Loucy (cell line): ENCODE measurements around the gene SYNGR4.

ENCODE experiments used
- H2AFZ ChIP-seq: fragments of 200-600 bp; sonication (generic); 2 replicates; pipeline ENCODE4 v1.6.0; 2016; ENCODE audit warnings: antibody characterized with exemption, mild to moderate bottlenecking, low read length, moderate library complexity
- H3F3A ChIP-seq: fragments of 200-600 bp; 2 replicates; pipeline ENCODE4 v1.6.0; 2016; ENCODE audit warnings: antibody characterized with exemption, low read depth, mild to moderate bottlenecking
- H3K27me3 ChIP-seq: fragments of 200-600 bp; sonication (generic); 2 replicates; pipeline ENCODE4 v1.6.1; 2014; ENCODE audit warnings: low read length, mild to moderate bottlenecking; ENCODE audit not compliant: insufficient read depth, poor library complexity, severe bottlenecking
- H3K36me3 ChIP-seq: fragments of 200-600 bp; sonication (generic); 2 replicates; pipeline ENCODE4 v1.6.1; 2016; ENCODE audit warnings: low read length; ENCODE audit not compliant: insufficient read depth
- H3K4me1 ChIP-seq: fragments of 200-600 bp; sonication (generic); 2 replicates; pipeline ENCODE4 v1.5.1; 2014; ENCODE audit warnings: low read length, mild to moderate bottlenecking; ENCODE audit not compliant: insufficient read depth, poor library complexity, severe bottlenecking
- H3K4me2 ChIP-seq: fragments of 200-600 bp; sonication (generic); 2 replicates; pipeline ENCODE4 v1.6.0; 2014; ENCODE audit warnings: antibody characterized with exemption, low read length, low read depth, mild to moderate bottlenecking; ENCODE audit not compliant: poor library complexity, severe bottlenecking
- H3K4me3 ChIP-seq: fragments of 200-600 bp; sonication (generic); 2 replicates; pipeline ENCODE4 v1.5.1; 2014; ENCODE audit warnings: low read length, mild to moderate bottlenecking, mixed read lengths; ENCODE audit not compliant: poor library complexity, severe bottlenecking
- H3K79me2 ChIP-seq: fragments of 200-600 bp; sonication (generic); 2 replicates; pipeline ENCODE4 v1.6.1; 2014; ENCODE audit warnings: low read length; ENCODE audit not compliant: insufficient read depth
- H3K9ac ChIP-seq: fragments of 200-600 bp; sonication (generic); 2 replicates; pipeline ENCODE4 v1.6.0; 2014; ENCODE audit warnings: mild to moderate bottlenecking, low read depth, low read length, moderate library complexity; ENCODE audit not compliant: poor library complexity, severe bottlenecking
- H3K9me2 ChIP-seq: fragments of 200-600 bp; sonication (generic); replicated peaks from 2 replicates; pipeline ENCODE4 v1.6.1; 2016; ENCODE audit warnings: low read depth, low read length, mixed read lengths
- H3K9me3 ChIP-seq: fragments of 200-600 bp; sonication (generic); 2 replicates; pipeline ENCODE4 v1.6.1; 2014; ENCODE audit warnings: mild to moderate bottlenecking, antibody characterized with exemption, low read length, low read depth; ENCODE audit not compliant: insufficient read depth
- H4K20me1 ChIP-seq: fragments of 200-600 bp; sonication (generic); 2 replicates; pipeline ENCODE4 v1.6.0; 2014; ENCODE audit warnings: antibody characterized with exemption, low read length, mild to moderate bottlenecking; ENCODE audit not compliant: insufficient read depth, poor library complexity, severe bottlenecking
- EZH2phosphoT487 ChIP-seq: fragments of 200-600 bp; IDR thresholded peaks from 2 replicates; pipeline ENCODE4 v1.6.1; 2018; ENCODE audit warnings: antibody characterized with exemption, mild to moderate bottlenecking, moderate library complexity, borderline replicate concordance
- TF ChIP-seq, protein P1 (sequence below): fragments of 200-600 bp; sonication (generic); conservative IDR thresholded peaks from 2 replicates; pipeline ENCODE4 v1.5.1; 2014; ENCODE audit warnings: mild to moderate bottlenecking, antibody characterized with exemption, low read length

Gene SYNGR4

DNA sequence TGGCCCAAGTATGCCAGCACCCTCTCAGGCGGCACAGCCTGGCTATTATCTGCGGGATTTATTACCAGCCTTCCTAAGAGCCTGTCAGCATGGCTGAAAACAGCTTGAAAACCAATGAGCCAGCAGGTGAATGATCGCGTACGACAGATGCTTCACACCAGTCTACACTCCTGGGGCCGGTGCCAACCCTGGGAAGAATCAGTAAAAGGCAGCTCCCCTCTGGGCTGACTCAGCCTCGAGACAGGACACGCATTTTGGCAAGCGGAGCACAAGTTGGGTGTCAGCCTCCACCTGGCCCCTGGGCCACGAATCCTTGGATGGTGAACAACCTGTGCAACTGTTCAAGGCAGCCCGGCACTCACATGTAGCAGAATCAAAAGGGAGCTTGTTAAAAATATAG, 23.2 kb upstream of the SYNGR4 start:
- no peaks in the 10 kb centered on the region for H4K20me1 ChIP-seq
- no peak for TF ChIP-seq EZH2phosphoT487
- TF ChIP-seq, protein P1, sequence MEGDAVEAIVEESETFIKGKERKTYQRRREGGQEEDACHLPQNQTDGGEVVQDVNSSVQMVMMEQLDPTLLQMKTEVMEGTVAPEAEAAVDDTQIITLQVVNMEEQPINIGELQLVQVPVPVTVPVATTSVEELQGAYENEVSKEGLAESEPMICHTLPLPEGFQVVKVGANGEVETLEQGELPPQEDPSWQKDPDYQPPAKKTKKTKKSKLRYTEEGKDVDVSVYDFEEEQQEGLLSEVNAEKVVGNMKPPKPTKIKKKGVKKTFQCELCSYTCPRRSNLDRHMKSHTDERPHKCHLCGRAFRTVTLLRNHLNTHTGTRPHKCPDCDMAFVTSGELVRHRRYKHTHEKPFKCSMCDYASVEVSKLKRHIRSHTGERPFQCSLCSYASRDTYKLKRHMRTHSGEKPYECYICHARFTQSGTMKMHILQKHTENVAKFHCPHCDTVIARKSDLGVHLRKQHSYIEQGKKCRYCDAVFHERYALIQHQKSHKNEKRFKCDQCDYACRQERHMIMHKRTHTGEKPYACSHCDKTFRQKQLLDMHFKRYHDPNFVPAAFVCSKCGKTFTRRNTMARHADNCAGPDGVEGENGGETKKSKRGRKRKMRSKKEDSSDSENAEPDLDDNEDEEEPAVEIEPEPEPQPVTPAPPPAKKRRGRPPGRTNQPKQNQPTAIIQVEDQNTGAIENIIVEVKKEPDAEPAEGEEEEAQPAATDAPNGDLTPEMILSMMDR: no peak
- no peak overlapping the region for H3K4me3 ChIP-seq
- no peaks in the 10 kb centered on the region for H3F3A ChIP-seq
- H3K9me3 ChIP-seq: no peaks in the 10 kb centered on the region
- no peak overlapping the region for H3K9ac ChIP-seq
- H2AFZ ChIP-seq: no peak overlapping the region
- H3K4me2 ChIP-seq: no peak overlapping the region
- H3K9me2 ChIP-seq: no peaks in the 10 kb centered on the region
- peaks cover 12% of the 10 kb centered on the region; the same call in 1 of the 2 replicates for H3K36me3 ChIP-seq
- no peaks in the 10 kb centered on the region for H3K79me2 ChIP-seq
- no peaks in the 10 kb centered on the region for H3K27me3 ChIP-seq
- no peaks in the 10 kb centered on the region for H3K4me1 ChIP-seq

DNA sequence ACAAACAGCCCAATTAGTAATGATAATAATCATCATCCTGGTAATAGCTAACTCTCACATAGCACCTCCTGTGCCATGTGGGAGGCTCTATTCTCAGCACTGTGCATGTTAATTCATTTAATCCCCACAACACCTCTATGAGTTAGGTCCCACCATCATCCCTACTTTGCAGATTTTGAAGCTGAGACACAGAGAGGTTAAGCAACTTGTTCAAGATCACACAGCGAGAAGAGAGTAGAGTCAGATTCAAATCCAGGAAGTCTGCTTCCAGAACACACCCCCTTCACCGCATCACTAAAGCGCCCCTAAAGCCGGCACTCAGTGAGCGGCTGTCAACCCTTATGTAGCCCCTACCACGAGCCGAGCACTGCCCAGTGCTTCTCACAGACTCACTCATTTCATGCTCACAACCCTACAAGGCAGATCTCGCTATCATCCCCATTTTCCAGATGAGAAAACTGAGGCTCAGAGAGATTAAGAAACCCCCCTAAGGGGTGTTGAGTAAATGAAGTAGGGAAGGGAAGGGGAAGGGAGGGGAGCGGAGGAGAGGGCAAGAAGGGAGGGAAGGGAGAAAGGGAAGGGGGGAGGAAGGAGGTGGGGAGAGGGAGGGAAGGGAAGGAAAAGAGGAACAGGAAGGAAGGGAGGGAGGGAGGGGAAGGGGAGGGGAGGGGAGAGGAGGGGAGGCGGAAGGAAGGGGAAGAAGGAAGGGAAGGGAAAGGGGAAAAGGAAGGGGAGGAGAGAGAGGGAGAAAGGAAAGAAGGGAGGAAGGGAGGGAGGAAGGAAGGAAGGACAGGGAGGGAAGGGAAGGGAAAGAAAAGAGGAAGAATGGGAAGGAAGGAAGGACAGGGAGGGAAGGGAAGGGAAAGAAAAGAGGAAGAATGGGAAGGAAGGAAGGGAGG, 22.4 kb upstream of the SYNGR4 start:
- H3K36me3 ChIP-seq: peaks cover 12% of the 10 kb centered on the region; the same call in 1 of the 2 replicates
- no peaks in the 10 kb centered on the region for H3K9me3 ChIP-seq
- H3K4me1 ChIP-seq: no peaks in the 10 kb centered on the region
- H3K9me2 ChIP-seq: no peaks in the 10 kb centered on the region
- H4K20me1 ChIP-seq: no peaks in the 10 kb centered on the region
- no peak overlapping the region for H3K9ac ChIP-seq
- H3K79me2 ChIP-seq: no peaks in the 10 kb centered on the region
- no peak overlapping the region for H2AFZ ChIP-seq
- H3K27me3 ChIP-seq: no peaks in the 10 kb centered on the region
- no peak overlapping the region for H3K4me2 ChIP-seq
- H3K4me3 ChIP-seq: no peak overlapping the region
- TF ChIP-seq, protein P1: no peak
- no peak for TF ChIP-seq EZH2phosphoT487
- no peaks in the 10 kb centered on the region for H3F3A ChIP-seq

DNA sequence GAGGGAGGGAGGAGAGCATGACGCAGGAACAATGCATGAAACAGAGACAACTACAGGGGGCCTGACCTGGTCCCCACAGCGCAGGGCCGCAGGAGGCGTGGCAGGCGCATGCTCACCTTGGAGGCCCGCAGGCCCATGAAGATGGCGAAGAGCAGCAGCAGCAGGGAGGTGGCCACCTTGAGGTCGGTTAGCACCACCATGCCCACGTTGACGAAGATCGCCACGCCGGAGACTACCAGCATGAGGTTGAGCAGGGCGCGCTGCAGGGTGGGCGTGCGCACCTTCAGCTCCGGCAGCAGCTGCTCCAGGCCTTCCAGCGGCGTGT, 21.8 kb upstream of the SYNGR4 start:
- Histone ChIP-seq H3K4me3 (no peak overlapping the region), H3K9me2 (no peaks in the 10 kb centered on the region), H3K27me3 (no peaks in the 10 kb centered on the region), H2AFZ (no peak overlapping the region), H3K9me3 (no peaks in the 10 kb centered on the region), H3K36me3 (peaks cover 12% of the 10 kb centered on the region; the same call in 1 of the 2 replicates), H3K4me2 (no peak overlapping the region), H3K4me1 (no peaks in the 10 kb centered on the region), H3K79me2 (no peaks in the 10 kb centered on the region), H4K20me1 (no peaks in the 10 kb centered on the region), H3F3A (no peaks in the 10 kb centered on the region), H3K9ac (no peak overlapping the region)
- TF ChIP-seq, protein P1: no peak
- no peak for TF ChIP-seq EZH2phosphoT487
